Measurements from ENCODE around the gene CDH23. TPM values are rescaled to one million over a fixed set of nuclear protein-coding genes. Genes with fewer than 3 reads are reported as not detected.

CDH23 gene
- total and polyA plus RNA-seq, 9 of the 15 experiments (the other 6 are each of a cell fraction or from before 2014, with no cell fraction given): 0.18 to 1.2 (median 0.47) TPM

- TF ChIP-seq RNF219 (CRISPR knock-in tag; IDR thresholded peaks at IDR 0.05) (no peak), POLR2A (conservative IDR thresholded peaks at IDR 0.05) (peak; percentile 50), THRB (CRISPR knock-in tag; conservative IDR thresholded peaks at IDR 0.05) (no peak)
- TF ChIP-seq, protein P1, sequence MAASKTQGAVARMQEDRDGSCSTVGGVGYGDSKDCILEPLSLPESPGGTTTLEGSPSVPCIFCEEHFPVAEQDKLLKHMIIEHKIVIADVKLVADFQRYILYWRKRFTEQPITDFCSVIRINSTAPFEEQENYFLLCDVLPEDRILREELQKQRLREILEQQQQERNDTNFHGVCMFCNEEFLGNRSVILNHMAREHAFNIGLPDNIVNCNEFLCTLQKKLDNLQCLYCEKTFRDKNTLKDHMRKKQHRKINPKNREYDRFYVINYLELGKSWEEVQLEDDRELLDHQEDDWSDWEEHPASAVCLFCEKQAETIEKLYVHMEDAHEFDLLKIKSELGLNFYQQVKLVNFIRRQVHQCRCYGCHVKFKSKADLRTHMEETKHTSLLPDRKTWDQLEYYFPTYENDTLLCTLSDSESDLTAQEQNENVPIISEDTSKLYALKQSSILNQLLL (CRISPR knock-in tag; IDR thresholded peaks at IDR 0.05; ENCODE audit: borderline replicate concordance): no peak
Observed at GRCh38 chr10:71814922-71815411, 418.2 kb downstream of the CDH23 start (continued).
